ENCODE measurements around the gene RSPO4. TPM values are rescaled to one million over a fixed set of nuclear protein-coding genes. Genes with fewer than 3 reads are reported as not detected.

RSPO4 gene
- total and polyA plus RNA-seq, 9 of the 15 experiments (the other 6 are each of a cell fraction or from before 2014, with no cell fraction given) = 0.04 to 0.34 TPM; not detected in 7

- TF ChIP-seq, protein P1, sequence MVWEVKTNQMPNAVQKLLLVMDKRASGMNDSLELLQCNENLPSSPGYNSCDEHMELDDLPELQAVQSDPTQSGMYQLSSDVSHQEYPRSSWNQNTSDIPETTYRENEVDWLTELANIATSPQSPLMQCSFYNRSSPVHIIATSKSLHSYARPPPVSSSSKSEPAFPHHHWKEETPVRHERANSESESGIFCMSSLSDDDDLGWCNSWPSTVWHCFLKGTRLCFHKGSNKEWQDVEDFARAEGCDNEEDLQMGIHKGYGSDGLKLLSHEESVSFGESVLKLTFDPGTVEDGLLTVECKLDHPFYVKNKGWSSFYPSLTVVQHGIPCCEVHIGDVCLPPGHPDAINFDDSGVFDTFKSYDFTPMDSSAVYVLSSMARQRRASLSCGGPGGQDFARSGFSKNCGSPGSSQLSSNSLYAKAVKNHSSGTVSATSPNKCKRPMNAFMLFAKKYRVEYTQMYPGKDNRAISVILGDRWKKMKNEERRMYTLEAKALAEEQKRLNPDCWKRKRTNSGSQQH (CRISPR knock-in tag; IDR thresholded peaks at IDR 0.05) = no peak
- TF ChIP-seq ZNF316 (IDR thresholded peaks at IDR 0.05) = no peak
Measured at GRCh38 chr20:972256-972655, 29.9 kb downstream of the RSPO4 start (continued).

DNA sequence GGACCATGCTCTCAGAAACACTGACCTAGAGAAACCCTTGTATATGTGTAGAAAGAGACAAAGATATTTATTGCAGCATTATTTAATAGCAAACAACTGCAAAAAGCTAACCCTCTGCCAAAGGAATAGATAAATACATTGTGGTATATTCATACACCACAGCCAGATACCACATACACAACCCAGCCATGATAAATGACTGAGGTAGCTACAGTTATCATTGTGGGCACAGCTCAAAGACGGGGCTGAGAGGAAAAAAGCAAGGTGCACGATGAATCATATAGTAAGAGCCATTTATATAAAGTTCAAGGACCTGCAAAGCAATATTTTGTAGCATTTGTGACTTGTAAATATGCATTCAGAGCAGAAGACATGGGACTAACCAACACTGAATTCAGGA, 30.8 kb downstream of the RSPO4 start:
- no peak for DNase-seq (ENCODE audit: extremely low read depth in 1 of 4, low spot score in 3 of 4)
- Histone ChIP-seq H2AFZ (ENCODE audit: low read depth, low read length) (no peak overlapping the region), H3K9me3 (replicated peaks; ENCODE audit: control insufficient read depth, insufficient read depth, low read depth, low read length) (no peaks in the 10 kb centered on the region), H3K4me1 (replicated peaks in 1 of 2; ENCODE audit: control insufficient read depth in 2 of 2, insufficient read depth in 2 of 2, low read length in 2 of 2) (peaks cover 4 to 6% of the 10 kb centered on the region in 2 experiments; a peak in 4 of 5 replicates), H3K9ac (ENCODE audit: insufficient read depth in 1 of 2, low read depth in 2 of 2, low read length in 2 of 2) (no peak overlapping the region), H3K4me2 (ENCODE audit: insufficient read depth, low read length) (no peak overlapping the region), H3K36me3 (ENCODE audit: control insufficient read depth, insufficient read depth, low read length) (no peaks in the 10 kb centered on the region), H3K27me3 (ENCODE audit: control insufficient read depth in 2 of 2, insufficient read depth in 2 of 2, low read length in 2 of 2) (peaks cover 0 to 5% of the 10 kb centered on the region in 2 experiments; a peak in 2 of 5 replicates), H4K20me1 (replicated peaks; ENCODE audit: control insufficient read depth, insufficient read depth, low read length) (no peaks in the 10 kb centered on the region), H3K4me3 (no peak overlapping the region), H3K9me1 (ENCODE audit: control insufficient read depth, insufficient read depth, low read length) (no peaks in the 10 kb centered on the region), H3K79me2 (ENCODE audit: control insufficient read depth, insufficient read depth, low read length) (no peaks in the 10 kb centered on the region), H3K27ac (ENCODE audit: extremely low read depth, low read depth, low read length) (no peak overlapping the region)
- ChIA-PET POLR2A (no interaction called here), CTCF (ENCODE audit: low intra/inter-chr PET ratio) (no interaction called here)
- no TSS peak for BruUV-seq (replicated peaks)
- FAIRE-seq = no peak
- in situ Hi-C loops (cut with MboI) = loop anchor here (5.0 kb wide), 1 partner anchor 159 kb away; no protein-coding TSS in a partner anchor
- no peak for ATAC-seq
- 7% methylated on average over 2 of the region's 2 CpGs for WGBS (ENCODE audit: insufficient coverage, low coverage, missing lambda C conversion rate)
- intact Hi-C loops (cut with micrococcal nuclease) = loop anchor here (5.0 to 10.0 kb wide), 2 partner anchors 154 to 243 kb away; no protein-coding TSS in a partner anchor
- TF ChIP-seq KLF6 (CRISPR knock-in tag; IDR thresholded peaks at IDR 0.05; ENCODE audit: borderline replicate concordance) (no peak), SPI1 (IDR thresholded peaks at IDR 0.05; ENCODE audit: borderline replicate concordance, low read depth, low read length) (no peak), ZNF398 (CRISPR knock-in tag; IDR thresholded peaks at IDR 0.05) (no peak)
